GM19397 (cell line): ENCODE results near the gene MYL1.

Source experiments
- ATAC-seq: cut with Tn5 transposase; IDR thresholded peaks from one replicate; pipeline ENCODE4 v1.9.1; 2021; ENCODE audit warnings: mild to moderate bottlenecking, moderate library complexity; ENCODE audit not compliant: unreplicated experiment

MYL1 gene

GRCh38 chr2:210315015-210315788, at the start of gene MYL1:
Gene MYL1, minus strand, starts transcription at chr2:210315174. Its CDS starts 132 bp downstream, at chr2:210315042.
- ATAC-seq = no peak

- ATAC-seq = no peak
Observed at GRCh38 chr2:210363876-210364275, 48.9 kb upstream of the MYL1 start.

- no peak for ATAC-seq
Observed at GRCh38 chr2:210363261-210363660, 48.3 kb upstream of the MYL1 start.

- ATAC-seq = no peak
Observed at GRCh38 chr2:210360412-210360811, 45.4 kb upstream of the MYL1 start.

- no peak for ATAC-seq
Observed at GRCh38 chr2:210356944-210357343, 42.0 kb upstream of the MYL1 start.

- ATAC-seq = no peak
Observed at GRCh38 chr2:210337159-210337558, 22.2 kb upstream of the MYL1 start.

GRCh38 chr2:210324906-210325305, 9.9 kb upstream of the MYL1 start:
- ATAC-seq = no peak

DNA sequence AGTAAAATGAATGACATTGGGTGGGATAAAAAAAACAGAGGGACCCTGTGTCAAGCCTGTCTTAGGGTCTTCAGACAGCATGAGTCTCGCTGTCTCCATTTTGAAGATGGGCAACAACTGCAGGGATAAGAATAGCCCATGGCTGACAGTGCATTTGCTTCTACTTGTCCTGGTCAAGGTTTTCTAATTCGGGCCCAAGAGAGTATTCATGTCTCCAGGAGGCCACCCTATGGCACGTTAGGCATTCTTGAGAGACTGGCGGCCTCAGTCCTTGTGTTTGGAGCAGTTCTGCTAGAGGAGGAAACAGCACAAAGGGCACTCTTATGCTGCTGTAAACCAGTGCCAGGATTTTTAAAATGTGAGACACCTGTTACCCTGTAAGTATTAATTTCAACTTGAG, 9.5 kb upstream of the MYL1 start:
- ATAC-seq = no peak

- ATAC-seq = no peak
Observed at GRCh38 chr2:210323003-210323402, 8.0 kb upstream of the MYL1 start.

GRCh38 chr2:210318891-210319290, 3.9 kb upstream of the MYL1 start:
- ATAC-seq = no peak

- no peak for ATAC-seq
Observed at GRCh38 chr2:210318486-210318885, 3.5 kb upstream of the MYL1 start.

DNA sequence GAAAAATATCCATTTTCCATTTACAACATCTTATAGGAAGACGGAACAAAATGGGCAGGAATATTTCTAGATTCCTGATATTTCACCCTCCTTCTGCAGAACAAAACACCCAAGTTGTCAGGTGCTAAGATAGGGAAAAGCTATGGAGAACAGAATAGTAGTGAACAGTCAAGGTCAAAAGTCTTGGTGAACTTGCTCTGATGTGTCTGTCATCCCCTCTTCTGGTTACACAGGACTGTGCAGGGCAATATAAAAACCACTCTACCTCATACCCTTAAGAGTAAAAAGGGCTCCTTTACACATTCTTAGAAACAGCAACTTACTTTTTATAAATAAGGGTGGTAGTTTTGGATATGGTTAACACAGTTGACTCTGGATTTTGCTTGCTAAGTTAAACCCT, 4.4 kb downstream of the MYL1 start:
- no peak for ATAC-seq

DNA sequence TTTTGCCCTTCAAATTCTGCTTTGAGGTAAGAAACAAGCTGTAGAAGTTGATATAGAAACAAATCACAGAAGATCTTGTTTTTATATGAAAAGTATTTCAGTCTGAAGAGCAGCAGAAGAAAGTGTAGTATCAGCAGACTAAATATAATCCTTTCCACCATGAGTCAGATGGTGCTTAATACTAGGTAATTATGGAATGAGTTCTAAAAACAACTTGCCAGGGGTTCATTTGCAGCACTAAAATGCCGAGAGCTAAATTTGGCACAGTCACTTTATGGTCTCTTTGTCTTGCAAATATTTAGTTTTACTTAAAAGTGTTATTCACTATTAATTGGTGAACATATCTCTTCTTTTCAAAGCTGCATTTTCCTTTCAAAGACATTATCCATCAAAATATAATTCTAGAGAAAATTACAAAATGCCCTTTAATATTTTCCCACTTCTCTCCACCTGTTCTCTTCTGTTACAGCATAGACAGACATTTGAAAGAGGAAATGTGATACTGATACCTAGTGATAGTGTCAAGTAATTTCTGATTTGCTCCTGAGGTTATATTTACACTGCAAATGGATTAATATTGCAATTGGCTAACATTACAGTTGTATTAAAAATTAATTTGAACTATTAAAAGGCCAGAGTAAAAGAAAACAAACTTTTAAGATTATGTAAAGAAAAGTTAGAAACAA, 5.3 kb downstream of the MYL1 start:
- ATAC-seq = no peak

DNA sequence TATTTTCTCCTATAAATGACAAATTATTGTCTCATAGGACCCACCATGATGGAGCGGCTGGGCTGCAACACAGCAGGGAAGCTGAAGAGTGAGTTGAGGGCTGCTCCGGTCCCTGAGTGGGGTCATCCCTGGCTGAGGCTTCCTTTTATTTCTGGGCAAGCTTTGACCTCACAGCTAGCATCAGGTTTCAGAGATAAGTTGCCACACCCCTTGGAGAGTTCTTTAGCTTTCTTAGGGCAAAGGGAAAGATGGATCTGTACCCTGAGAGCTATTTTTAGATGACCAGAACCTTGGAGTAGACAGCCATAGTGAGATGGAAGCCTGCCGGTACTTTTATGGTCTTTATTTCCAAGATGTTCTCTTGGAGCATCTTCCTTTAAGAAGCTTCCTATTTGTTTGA, 11.5 kb downstream of the MYL1 start:
- ATAC-seq = no peak

- no peak for ATAC-seq
Observed at GRCh38 chr2:210302326-210302725, 12.6 kb downstream of the MYL1 start.

GRCh38 chr2:210299866-210300373, 15.1 kb downstream of the MYL1 start:
- no peak for ATAC-seq

DNA sequence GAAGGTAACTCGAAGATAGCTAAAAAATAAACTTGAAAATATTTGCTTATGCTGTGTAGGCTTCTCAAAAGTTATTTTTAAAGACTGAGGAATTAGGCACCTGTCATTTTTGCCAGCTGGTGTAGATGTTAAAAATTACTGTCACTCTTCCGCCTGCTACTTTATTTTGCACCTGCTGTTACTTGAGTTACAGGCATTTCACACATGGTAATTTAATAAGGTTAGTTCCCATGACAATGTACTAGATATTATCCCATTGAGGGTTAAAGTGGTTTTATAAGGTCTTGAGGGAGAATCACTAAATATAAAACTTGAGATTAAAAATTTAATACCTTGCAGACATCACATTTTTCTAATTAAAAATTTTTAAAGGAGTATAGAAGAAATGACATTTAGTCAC, 26.6 kb downstream of the MYL1 start:
- ATAC-seq = no peak

GRCh38 chr2:210287301-210287700, 27.7 kb downstream of the MYL1 start:
- no peak for ATAC-seq

GRCh38 chr2:210286123-210286680, 28.8 kb downstream of the MYL1 start:
- no peak for ATAC-seq

DNA sequence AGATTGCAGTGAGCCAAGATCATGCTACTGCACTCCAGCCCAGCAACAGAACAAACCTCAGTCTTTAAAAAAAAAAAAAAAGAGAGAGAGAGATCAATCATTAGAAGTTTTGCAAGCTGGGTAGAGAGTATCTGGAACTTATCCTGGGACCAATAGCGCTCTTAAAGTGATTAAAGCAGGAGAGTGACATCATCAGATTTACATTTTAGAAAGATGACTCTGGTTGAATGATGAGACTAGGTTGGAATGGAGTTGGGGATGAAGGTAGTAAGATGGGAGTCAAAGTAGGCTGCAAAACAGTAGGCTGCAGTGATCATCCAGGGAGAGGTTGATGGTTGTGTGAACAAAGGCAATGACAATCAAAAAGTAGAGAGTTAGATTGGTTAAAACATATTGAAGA, 37.8 kb downstream of the MYL1 start:
- ATAC-seq = no peak

- no peak for ATAC-seq
Observed at GRCh38 chr2:210271300-210271699, 43.7 kb downstream of the MYL1 start.

DNA sequence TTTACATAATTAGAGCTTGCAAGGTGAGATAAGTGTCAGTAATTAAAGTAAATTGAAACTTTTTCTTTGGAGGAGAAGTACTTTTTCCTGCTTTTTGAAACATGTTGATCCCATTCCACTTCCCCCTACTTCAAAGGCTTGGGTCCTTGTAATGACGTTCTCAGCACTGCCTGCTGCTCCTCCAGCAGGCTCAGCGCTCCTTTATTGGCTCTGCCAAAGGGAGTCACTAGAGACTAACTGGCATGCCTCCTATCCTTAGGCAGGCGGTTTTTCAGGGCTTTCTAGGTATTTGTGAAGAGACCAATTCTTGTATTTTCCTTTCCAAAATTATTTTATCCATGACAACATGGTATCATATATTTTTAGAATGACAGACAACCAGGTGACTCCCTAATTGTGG, 45.8 kb downstream of the MYL1 start:
- no peak for ATAC-seq
